SK-N-SH (cell line): ENCODE data around the gene PREB. TPM values are rescaled to one million over a fixed set of nuclear protein-coding genes. Genes with fewer than 3 reads are reported as not detected.

Source experiments
- CTCF ChIA-PET: fragments of 300-600, 350-600 bp; formaldehyde crosslinking; extraction: SDS; loops from one replicate; lab custom pipeline; 2021; lab: Yijun Ruan, JAX
- POLR2A ChIA-PET: fragments of 350-600 bp; sonication (Branson Sonifier 250); formaldehyde crosslinking; extraction: SDS; loops from one replicate; lab custom pipeline; 2020; ENCODE audit warnings: antibody characterized with exemption, inconsistent platforms; lab: Yijun Ruan, JAX
- DNase-seq: peaks from one replicate; pipeline ENCODE4 v3.0.0; 2012
- H2AFZ ChIP-seq: fragments of 200-600 bp; sonication (generic); 2 replicates; pipeline ENCODE4 v1.8.1; 2016; ENCODE audit warnings: antibody characterized with exemption, mild to moderate bottlenecking, low read depth
- H3F3A ChIP-seq: fragments of 200-600 bp; sonication (generic); replicated peaks from 2 replicates; pipeline ENCODE3; 2016; ENCODE audit warnings: antibody characterized with exemption, mild to moderate bottlenecking; ENCODE audit not compliant: insufficient read depth
- H3K27ac ChIP-seq, 2 experiments: fragments of 200-500 bp in 1 of 2; fragments of 200-600 bp in 1 of 2; sonication (Bioruptor generic) in 1 of 2; sonication (generic), shearing (Covaris generic) in 1 of 2; 2 replicates each; pipeline versions ENCODE4 v1.5.1 to v1.6.1; 2014 to 2016; ENCODE audit warnings: low read depth in 2 of 2, inconsistent platforms in 1 of 2, low read length in 1 of 2, mild to moderate bottlenecking in 1 of 2, mixed read lengths in 1 of 2
- H3K27me3 ChIP-seq: fragments of 200-600 bp; sonication (generic), shearing (Covaris generic); 2 replicates; pipeline ENCODE4 v1.6.1; 2016; ENCODE audit warnings: mixed run types; ENCODE audit not compliant: insufficient read depth
- H3K36me3 ChIP-seq, 2 experiments: fragments of 200-500 bp in 1 of 2; fragments of 200-600 bp in 1 of 2; sonication (Bioruptor generic) in 1 of 2; sonication (generic) in 1 of 2; replicated peaks in 1 of 2; 2 replicates each; pipeline versions ENCODE3 to v1.5.1; 2014 to 2016; ENCODE audit warnings: low read length in 1 of 2, mild to moderate bottlenecking in 1 of 2; ENCODE audit not compliant: insufficient read depth in 2 of 2, control insufficient read depth in 1 of 2
- H3K4me1 ChIP-seq, 2 experiments: fragments of 200-500 bp in 1 of 2; fragments of 200-600 bp in 1 of 2; sonication (Bioruptor generic) in 1 of 2; sonication (generic), shearing (Covaris generic) in 1 of 2; 2 replicates each; pipeline versions ENCODE4 v1.5.1 to v1.6.1; 2014 to 2016; ENCODE audit warnings: low read depth in 1 of 2, low read length in 1 of 2, mixed run types in 1 of 2; ENCODE audit not compliant: insufficient read depth in 2 of 2, control insufficient read depth in 1 of 2
- H3K4me2 ChIP-seq: fragments of 200-600 bp; sonication (generic), shearing (Covaris generic); 2 replicates; pipeline ENCODE4 v1.6.1; 2017; ENCODE audit warnings: mixed run types
- H3K4me3 ChIP-seq, 2 experiments: fragments of 200-500 bp in 1 of 2; fragments of 200-600 bp in 1 of 2; sonication (Bioruptor generic) in 1 of 2; sonication (generic), shearing (Covaris generic) in 1 of 2; 2 replicates each; pipeline versions ENCODE4 v1.5.1 to v1.8.1; 2014 to 2016; ENCODE audit warnings: low read depth in 2 of 2, inconsistent platforms in 1 of 2, low read length in 1 of 2, mild to moderate bottlenecking in 1 of 2, mixed read lengths in 1 of 2, moderate library complexity in 1 of 2
- H3K79me2 ChIP-seq: fragments of 200-600 bp; sonication (generic); 2 replicates; pipeline ENCODE4 v1.8.1; 2017; ENCODE audit warnings: mild to moderate bottlenecking; ENCODE audit not compliant: insufficient read depth
- H3K9ac ChIP-seq: fragments of 200-600 bp; sonication (generic); 2 replicates; pipeline ENCODE4 v1.6.1; 2017; ENCODE audit warnings: mixed run types
- H3K9me2 ChIP-seq: fragments of 200-600 bp; sonication (generic); 2 replicates; pipeline ENCODE4 v1.6.1; 2017; ENCODE audit warnings: mixed run types
- H3K9me3 ChIP-seq: fragments of 200-600 bp; sonication (generic); 2 replicates; pipeline ENCODE4 v1.6.1; 2017; ENCODE audit warnings: mixed run types, mild to moderate bottlenecking, moderate library complexity
- H4K20me1 ChIP-seq: fragments of 200-600 bp; sonication (generic); 2 replicates; pipeline ENCODE4 v1.6.1; 2017; ENCODE audit warnings: mild to moderate bottlenecking, mixed run types; ENCODE audit not compliant: insufficient read depth
- EP300 ChIP-seq, 2 experiments: IDR thresholded peaks; 2 replicates each; pipeline versions ENCODE4 v1.4.0 to v1.6.1; 2012; ENCODE audit warnings: borderline replicate concordance in 1 of 2, low read depth in 1 of 2, low read length in 1 of 2
- FOSL2 ChIP-seq: IDR thresholded peaks from 2 replicates; pipeline ENCODE4 v1.4.0; 2012; ENCODE audit warnings: low read depth, mild to moderate bottlenecking, moderate library complexity, borderline replicate concordance
- FOXJ3 ChIP-seq: sonication (generic); formaldehyde crosslinking; IDR thresholded peaks from 2 replicates; pipeline ENCODE4 v1.5.1; 2020; ENCODE audit warnings: mild to moderate bottlenecking, missing genetic modification reagents
- FOXM1 ChIP-seq: IDR thresholded peaks from 2 replicates; pipeline ENCODE4 v1.4.0; 2012; ENCODE audit warnings: low read depth, mild to moderate bottlenecking
- GABPA ChIP-seq: IDR thresholded peaks from 2 replicates; pipeline ENCODE4 v1.4.0; 2012; ENCODE audit warnings: low read depth, mild to moderate bottlenecking
- GATA2 ChIP-seq: sonication (generic); formaldehyde crosslinking; IDR thresholded peaks from 2 replicates; pipeline ENCODE4 v1.5.0; 2020; ENCODE audit warnings: mild to moderate bottlenecking, missing genetic modification reagents
- IRF3 ChIP-seq: fragments of 150-350 bp; IDR thresholded peaks from 2 replicates; pipeline ENCODE4 v1.6.1; 2016; ENCODE audit warnings: mild to moderate bottlenecking, low read depth, low read length
- JUND ChIP-seq: IDR thresholded peaks from 2 replicates; pipeline ENCODE4 v1.4.0; 2012
- NRF1 ChIP-seq: IDR thresholded peaks from 2 replicates; pipeline ENCODE4 v1.6.1; 2012; ENCODE audit warnings: low read depth, mild to moderate bottlenecking, low read length
- REST ChIP-seq: IDR thresholded peaks from 2 replicates; pipeline ENCODE4 v1.6.1; 2012; ENCODE audit warnings: mild to moderate bottlenecking, low read depth, low read length, moderate library complexity
- SMC3 ChIP-seq: IDR thresholded peaks from 2 replicates; pipeline ENCODE4 v1.6.1; 2012; ENCODE audit warnings: low read depth, low read length, improper control_type of control experiment
- TEAD4 ChIP-seq: IDR thresholded peaks from 2 replicates; pipeline ENCODE4 v1.4.0; 2012; ENCODE audit warnings: mild to moderate bottlenecking, borderline replicate concordance; ENCODE audit not compliant: insufficient read depth
- WGBS: methylation state at CpG from one replicate; pipeline ENCODE4 v1.1.6; 2017; ENCODE audit warnings: low lambda C conversion rate; 5-methylcytosine and 5-hydroxymethylcytosine counted together
- polyA plus RNA-seq, 3 experiments: library from polyadenylated mRNA; depleted of rRNA; stranded (reverse); fragments of >200 nt; gene quantifications; 2 replicates each; pipeline ENCODE4 v1.2.3, GENCODE V29; 2012
- TF ChIP-seq, protein P1 (sequence below): fragments of 200-600 bp; sonication (generic); IDR thresholded peaks from 2 replicates; pipeline ENCODE4 v1.6.1; 2017; ENCODE audit warnings: antibody characterized with exemption, mild to moderate bottlenecking, moderate library complexity
- TF ChIP-seq, protein P2 (sequence below): IDR thresholded peaks from 2 replicates; pipeline ENCODE4; 2012

PREB gene
- polyA plus RNA-seq, 1 of the 3 experiments (the other 2 are of a cell fraction), result 47.9 TPM

- peaks cover 16% of the 10 kb centered on the region; the same call in 1 of the 2 replicates for H4K20me1 ChIP-seq
- DNase-seq, result no peak
- no peak overlapping the region; a peak in 1 of 4 replicates for H3K27ac ChIP-seq
- WGBS, result 94% methylated on average over 6 of the region's 6 CpGs
- CTCF ChIA-PET, result interaction anchor here (0.8 to 14.6 kb wide), 19 partner anchors 13 to 476 kb away, joined by 3 to 227 read pairs (median 7); partner anchors contain the start of genes ABHD1, AGBL5, OST4 and PREB
- peaks cover 10% of the 10 kb centered on the region for H3F3A ChIP-seq
- no peaks in the 10 kb centered on the region for H3K27me3 ChIP-seq
- H3K4me3 ChIP-seq, result no peak overlapping the region
- peaks cover 18 to 62% of the 10 kb centered on the region in 2 experiments for H3K4me1 ChIP-seq
- no peaks in the 10 kb centered on the region for H3K9me2 ChIP-seq
- no peak overlapping the region for H3K4me2 ChIP-seq
- H3K79me2 ChIP-seq, result peaks cover 21% of the 10 kb centered on the region
- H3K9ac ChIP-seq, result no peak overlapping the region
- TF ChIP-seq NRF1 (no peak), REST (no peak), SMC3 (no peak), JUND (no peak), IRF3 (no peak), FOXJ3 (no peak), GABPA (no peak), FOXM1 (no peak), TEAD4 (no peak), GATA2 (no peak), FOSL2 (no peak), EP300 (IDR thresholded peaks at IDR 0.05; ENCODE audit: borderline replicate concordance in 1 of 2, low read depth in 1 of 2, low read length in 1 of 2) (no peak)
- TF ChIP-seq, protein P1, sequence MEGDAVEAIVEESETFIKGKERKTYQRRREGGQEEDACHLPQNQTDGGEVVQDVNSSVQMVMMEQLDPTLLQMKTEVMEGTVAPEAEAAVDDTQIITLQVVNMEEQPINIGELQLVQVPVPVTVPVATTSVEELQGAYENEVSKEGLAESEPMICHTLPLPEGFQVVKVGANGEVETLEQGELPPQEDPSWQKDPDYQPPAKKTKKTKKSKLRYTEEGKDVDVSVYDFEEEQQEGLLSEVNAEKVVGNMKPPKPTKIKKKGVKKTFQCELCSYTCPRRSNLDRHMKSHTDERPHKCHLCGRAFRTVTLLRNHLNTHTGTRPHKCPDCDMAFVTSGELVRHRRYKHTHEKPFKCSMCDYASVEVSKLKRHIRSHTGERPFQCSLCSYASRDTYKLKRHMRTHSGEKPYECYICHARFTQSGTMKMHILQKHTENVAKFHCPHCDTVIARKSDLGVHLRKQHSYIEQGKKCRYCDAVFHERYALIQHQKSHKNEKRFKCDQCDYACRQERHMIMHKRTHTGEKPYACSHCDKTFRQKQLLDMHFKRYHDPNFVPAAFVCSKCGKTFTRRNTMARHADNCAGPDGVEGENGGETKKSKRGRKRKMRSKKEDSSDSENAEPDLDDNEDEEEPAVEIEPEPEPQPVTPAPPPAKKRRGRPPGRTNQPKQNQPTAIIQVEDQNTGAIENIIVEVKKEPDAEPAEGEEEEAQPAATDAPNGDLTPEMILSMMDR, result no peak
- TF ChIP-seq, protein P2, sequence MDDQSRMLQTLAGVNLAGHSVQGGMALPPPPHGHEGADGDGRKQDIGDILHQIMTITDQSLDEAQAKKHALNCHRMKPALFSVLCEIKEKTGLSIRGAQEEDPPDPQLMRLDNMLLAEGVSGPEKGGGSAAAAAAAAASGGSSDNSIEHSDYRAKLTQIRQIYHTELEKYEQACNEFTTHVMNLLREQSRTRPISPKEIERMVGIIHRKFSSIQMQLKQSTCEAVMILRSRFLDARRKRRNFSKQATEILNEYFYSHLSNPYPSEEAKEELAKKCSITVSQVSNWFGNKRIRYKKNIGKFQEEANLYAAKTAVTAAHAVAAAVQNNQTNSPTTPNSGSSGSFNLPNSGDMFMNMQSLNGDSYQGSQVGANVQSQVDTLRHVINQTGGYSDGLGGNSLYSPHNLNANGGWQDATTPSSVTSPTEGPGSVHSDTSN, result no peak
- TF ChIP-seq, all 33 proteins: peak for 0
- POLR2A ChIA-PET, result interaction anchor here (0.6 to 6.7 kb wide), 6 partner anchors 12 to 113 kb away, joined by 3 to 63 read pairs (median 5); partner anchors contain the start of genes AGBL5 and OST4
- Histone ChIP-seq H3K9me3 (no peaks in the 10 kb centered on the region), H2AFZ (no peak overlapping the region), H3K36me3 (peaks cover 16 to 38% of the 10 kb centered on the region in 2 experiments)
Observed at GRCh38 chr2:27084297-27085061, 50.0 kb downstream of the PREB start.
